WERI-Rb-1 (cell line): ENCODE data around the gene UBE2QL1.
A peak's percentile ranks its signal among the peaks of the same experiment; 100 is the strongest.

Source experiments
- DNase-seq: peaks from one replicate; pipeline ENCODE4 v3.0.0-alpha.2; 2020
- H3K27ac ChIP-seq: fragments of 250-450 bp; sonication (Bioruptor Pico); 2 replicates; pipeline ENCODE4 v1.5.1; 2020; ENCODE audit warnings: mild to moderate bottlenecking, moderate library complexity
- H3K27me3 ChIP-seq: fragments of 250-450 bp; sonication (Bioruptor Pico); 2 replicates; pipeline ENCODE4 v1.5.1; 2021; ENCODE audit warnings: mild to moderate bottlenecking, low read depth, moderate library complexity; ENCODE audit not compliant: insufficient read depth, severe bottlenecking
- H3K36me3 ChIP-seq: fragments of 250-450 bp; sonication (Bioruptor Pico); 2 replicates; pipeline ENCODE4 v1.5.1; 2020; ENCODE audit warnings: mild to moderate bottlenecking, moderate library complexity
- H3K4me3 ChIP-seq: 2 replicates; pipeline ENCODE4 v1.5.1; 2011; ENCODE audit warnings: low read depth, mild to moderate bottlenecking, control low read depth, low read length
- H3K9me3 ChIP-seq: fragments of 250-450 bp; sonication (Bioruptor Pico); 2 replicates; pipeline ENCODE4 v1.5.1; 2021; ENCODE audit warnings: mild to moderate bottlenecking, moderate library complexity; ENCODE audit not compliant: severe bottlenecking
- CTCF ChIP-seq: IDR thresholded peaks from 2 replicates; pipeline ENCODE4 v1.5.1; 2011; ENCODE audit warnings: low read depth, mild to moderate bottlenecking, control low read depth, inconsistent platforms, low read length

Gene UBE2QL1

DNA sequence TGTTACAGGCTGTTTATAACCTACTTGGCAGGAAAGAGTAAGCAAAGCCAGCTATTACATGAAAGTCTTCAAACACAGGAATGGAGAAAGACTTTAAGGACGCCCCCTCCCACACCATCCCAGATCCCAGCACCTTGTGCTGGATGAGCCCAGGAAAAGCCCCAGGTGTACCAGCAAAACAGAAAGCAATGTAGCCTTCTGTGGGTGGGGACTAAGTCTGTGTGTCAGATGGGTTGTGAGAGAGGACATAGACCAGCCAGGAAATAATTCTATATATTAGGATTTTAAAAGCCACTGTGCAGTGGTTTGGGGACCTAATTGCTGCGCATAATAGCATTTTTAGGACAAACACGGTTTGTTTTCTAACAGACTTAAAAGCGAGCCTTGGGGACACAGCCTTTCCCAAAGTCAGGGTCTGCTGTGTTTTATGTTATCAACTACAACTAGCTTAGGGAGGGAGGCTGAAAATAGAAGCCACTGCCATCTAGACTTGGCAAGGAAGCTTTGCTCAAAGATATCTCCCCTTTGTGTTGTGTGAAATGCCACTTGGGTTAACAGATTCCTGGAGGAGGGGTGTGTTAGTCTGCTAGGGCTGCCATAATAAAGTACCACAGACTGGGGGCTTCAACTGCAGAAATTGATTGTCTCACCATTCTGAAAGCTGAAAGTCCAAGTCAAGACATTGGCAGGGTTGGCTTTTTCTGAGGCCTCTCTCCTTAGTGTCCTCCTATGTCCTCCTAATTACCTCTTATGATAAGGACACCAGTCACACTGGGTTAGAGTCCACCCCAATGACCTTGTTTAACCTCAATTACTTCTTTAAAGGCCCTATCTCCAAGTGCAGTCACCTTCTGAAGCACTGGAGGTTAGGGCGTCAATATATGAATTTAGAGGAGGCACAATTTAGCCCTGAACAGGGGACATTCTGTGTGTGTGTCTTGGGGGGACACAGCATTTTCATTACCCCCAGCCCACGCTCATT lies 17.2 kb upstream of the UBE2QL1 start:
- no peak for DNase-seq
- Histone ChIP-seq H3K4me3 (no peak overlapping the region), H3K27ac (no peak overlapping the region), H3K36me3 (no peaks in the 10 kb centered on the region), H3K9me3 (no peaks in the 10 kb centered on the region), H3K27me3 (peaks cover 76% of the 10 kb centered on the region)
- no peak for TF ChIP-seq CTCF

DNA sequence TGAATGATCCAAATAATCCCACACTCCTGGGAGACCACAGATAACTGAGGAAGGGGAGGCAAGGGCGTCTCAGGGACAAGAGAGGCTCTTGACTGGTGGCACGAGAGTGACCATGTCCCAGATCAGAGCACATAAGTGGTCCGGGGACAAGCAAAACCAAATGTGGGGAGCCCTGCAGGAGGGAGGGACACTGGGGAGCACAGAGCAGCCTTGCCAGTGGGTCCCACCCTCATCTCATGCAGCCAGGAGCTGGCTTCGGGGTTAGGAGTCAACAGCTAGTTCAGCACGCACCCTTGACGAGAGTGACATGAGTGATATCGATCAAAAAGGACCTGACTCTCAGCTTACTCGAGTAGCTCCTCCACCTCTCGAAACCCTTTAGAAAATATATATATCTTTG lies 16.5 kb upstream of the UBE2QL1 start:
- no peak for DNase-seq
- no peak overlapping the region for H3K4me3 ChIP-seq
- H3K9me3 ChIP-seq, result no peaks in the 10 kb centered on the region
- H3K27ac ChIP-seq, result no peak overlapping the region
- H3K36me3 ChIP-seq, result no peaks in the 10 kb centered on the region
- peaks cover 71% of the 10 kb centered on the region for H3K27me3 ChIP-seq
- TF ChIP-seq CTCF, result no peak

GRCh38 chr5:6434731-6435130 lies 13.9 kb upstream of the UBE2QL1 start:
- Histone ChIP-seq H3K36me3 (no peaks in the 10 kb centered on the region), H3K9me3 (no peaks in the 10 kb centered on the region), H3K27me3 (peaks cover 61% of the 10 kb centered on the region), H3K4me3 (no peak overlapping the region), H3K27ac (no peak overlapping the region)
- DNase-seq, result no peak
- TF ChIP-seq CTCF, result no peak

- TF ChIP-seq CTCF, result peak; percentile 95
- DNase-seq, result peak; percentile 65
- Histone ChIP-seq H3K9me3 (peaks cover 3% of the 10 kb centered on the region), H3K36me3 (no peaks in the 10 kb centered on the region), H3K4me3 (no peak overlapping the region), H3K27me3 (peaks cover 57% of the 10 kb centered on the region), H3K27ac (no peak overlapping the region)
Observed at GRCh38 chr5:6435356-6435755, 13.3 kb upstream of the UBE2QL1 start.

GRCh38 chr5:6436715-6437331 lies 11.8 kb upstream of the UBE2QL1 start:
- H3K4me3 ChIP-seq, result no peak overlapping the region
- DNase-seq, result no peak
- H3K27me3 ChIP-seq, result peaks cover 46% of the 10 kb centered on the region
- TF ChIP-seq CTCF, result no peak
- H3K9me3 ChIP-seq, result peaks cover 4% of the 10 kb centered on the region
- H3K27ac ChIP-seq, result no peak overlapping the region
- no peaks in the 10 kb centered on the region for H3K36me3 ChIP-seq
